DOHH2 (cell line): ENCODE data around the gene EFL1.
"Not testable (repeated sequence)": the region's sequence is repeated elsewhere in the genome, so short reads cannot be mapped to it uniquely, and the experiment has no call there.

ENCODE experiments used
- EZH2phosphoT487 ChIP-seq: fragments of 200-600 bp; sonication (generic); IDR thresholded peaks from 2 replicates; pipeline ENCODE4 v1.6.1; 2017; ENCODE audit warnings: borderline replicate concordance, mild to moderate bottlenecking, antibody characterized with exemption, low read length, moderate library complexity, mixed read lengths
- TF ChIP-seq, protein P1 (sequence below): fragments of 200-600 bp; sonication (generic); IDR thresholded peaks from one replicate; pipeline ENCODE4 v1.5.1; 2014; ENCODE audit warnings: antibody characterized with exemption, mild to moderate bottlenecking, low read depth, low read length; ENCODE audit not compliant: poor library complexity, severe bottlenecking

DNA sequence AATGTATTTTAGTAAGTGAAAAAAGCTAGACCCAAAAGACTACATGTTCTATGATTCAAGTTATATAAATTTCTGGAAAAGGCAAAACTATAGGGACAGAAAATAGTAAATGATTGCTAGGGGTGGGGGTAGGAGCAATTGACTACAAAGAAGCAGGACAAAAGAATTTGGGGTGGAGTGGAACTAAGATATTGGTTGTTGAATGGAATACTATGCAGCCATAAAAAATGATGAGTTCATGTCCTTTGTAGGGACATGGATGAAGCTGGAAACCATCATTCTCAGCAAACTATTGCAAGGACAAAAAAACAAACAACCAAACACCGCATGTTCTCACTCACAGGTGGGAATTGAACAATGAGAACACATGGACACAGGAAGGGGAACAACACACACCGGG, 25.7 kb upstream of the EFL1 start:
- TF ChIP-seq, protein P1, sequence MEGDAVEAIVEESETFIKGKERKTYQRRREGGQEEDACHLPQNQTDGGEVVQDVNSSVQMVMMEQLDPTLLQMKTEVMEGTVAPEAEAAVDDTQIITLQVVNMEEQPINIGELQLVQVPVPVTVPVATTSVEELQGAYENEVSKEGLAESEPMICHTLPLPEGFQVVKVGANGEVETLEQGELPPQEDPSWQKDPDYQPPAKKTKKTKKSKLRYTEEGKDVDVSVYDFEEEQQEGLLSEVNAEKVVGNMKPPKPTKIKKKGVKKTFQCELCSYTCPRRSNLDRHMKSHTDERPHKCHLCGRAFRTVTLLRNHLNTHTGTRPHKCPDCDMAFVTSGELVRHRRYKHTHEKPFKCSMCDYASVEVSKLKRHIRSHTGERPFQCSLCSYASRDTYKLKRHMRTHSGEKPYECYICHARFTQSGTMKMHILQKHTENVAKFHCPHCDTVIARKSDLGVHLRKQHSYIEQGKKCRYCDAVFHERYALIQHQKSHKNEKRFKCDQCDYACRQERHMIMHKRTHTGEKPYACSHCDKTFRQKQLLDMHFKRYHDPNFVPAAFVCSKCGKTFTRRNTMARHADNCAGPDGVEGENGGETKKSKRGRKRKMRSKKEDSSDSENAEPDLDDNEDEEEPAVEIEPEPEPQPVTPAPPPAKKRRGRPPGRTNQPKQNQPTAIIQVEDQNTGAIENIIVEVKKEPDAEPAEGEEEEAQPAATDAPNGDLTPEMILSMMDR: not testable (repeated sequence)
- TF ChIP-seq EZH2phosphoT487: not testable (repeated sequence)
